ENCODE results near the gene ZNF488.

DNA sequence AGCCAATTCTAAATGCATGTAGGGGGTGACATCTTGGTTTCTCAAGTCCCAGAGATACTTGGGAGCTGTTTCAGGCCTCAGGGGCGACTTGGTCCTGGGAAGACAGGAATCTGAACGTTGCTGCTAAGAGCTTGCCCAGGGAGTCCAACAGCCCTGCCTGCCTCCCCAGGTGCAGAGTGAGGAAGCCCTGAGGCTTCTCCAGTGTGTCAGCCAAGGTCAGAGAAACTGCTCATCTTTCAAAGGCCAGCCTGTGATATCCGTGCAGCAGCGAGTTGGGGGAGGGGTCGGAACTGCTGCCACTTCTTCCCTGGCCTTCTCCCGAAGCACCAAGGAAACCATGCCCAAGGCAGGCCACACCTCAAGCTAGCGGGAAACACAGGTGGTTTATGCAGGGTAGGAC lies 52.1 kb downstream of the ZNF488 start:
- TF ChIP-seq, protein P1, sequence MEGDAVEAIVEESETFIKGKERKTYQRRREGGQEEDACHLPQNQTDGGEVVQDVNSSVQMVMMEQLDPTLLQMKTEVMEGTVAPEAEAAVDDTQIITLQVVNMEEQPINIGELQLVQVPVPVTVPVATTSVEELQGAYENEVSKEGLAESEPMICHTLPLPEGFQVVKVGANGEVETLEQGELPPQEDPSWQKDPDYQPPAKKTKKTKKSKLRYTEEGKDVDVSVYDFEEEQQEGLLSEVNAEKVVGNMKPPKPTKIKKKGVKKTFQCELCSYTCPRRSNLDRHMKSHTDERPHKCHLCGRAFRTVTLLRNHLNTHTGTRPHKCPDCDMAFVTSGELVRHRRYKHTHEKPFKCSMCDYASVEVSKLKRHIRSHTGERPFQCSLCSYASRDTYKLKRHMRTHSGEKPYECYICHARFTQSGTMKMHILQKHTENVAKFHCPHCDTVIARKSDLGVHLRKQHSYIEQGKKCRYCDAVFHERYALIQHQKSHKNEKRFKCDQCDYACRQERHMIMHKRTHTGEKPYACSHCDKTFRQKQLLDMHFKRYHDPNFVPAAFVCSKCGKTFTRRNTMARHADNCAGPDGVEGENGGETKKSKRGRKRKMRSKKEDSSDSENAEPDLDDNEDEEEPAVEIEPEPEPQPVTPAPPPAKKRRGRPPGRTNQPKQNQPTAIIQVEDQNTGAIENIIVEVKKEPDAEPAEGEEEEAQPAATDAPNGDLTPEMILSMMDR (IDR thresholded peaks at IDR 0.05), result no peak
- TF ChIP-seq POLR2A (IDR thresholded peaks at IDR 0.05; ENCODE audit: low read length), result no peak
- no peak for TF ChIP-seq EP300 (IDR thresholded peaks at IDR 0.05)
- TF ChIP-seq RFX5 (IDR thresholded peaks at IDR 0.05), result no peak

Measured in A549 (cell line).